ENCODE results near the gene PACSIN1.

PACSIN1 gene

GRCh38 chr6:34547701-34548644 lies 82.1 kb downstream of the PACSIN1 start:
- no peak for DNase-seq

GRCh38 chr6:34549026-34549803 lies 83.3 kb downstream of the PACSIN1 start:
- DNase-seq, result no peak

GRCh38 chr6:34549804-34550202 lies 83.9 kb downstream of the PACSIN1 start:
- DNase-seq, result no peak

- DNase-seq, result no peak
These were observed 85.8 kb downstream of the PACSIN1 start for GRCh38 chr6:34551720-34552119.

GRCh38 chr6:34552620-34553019 lies 86.7 kb downstream of the PACSIN1 start:
- no peak for DNase-seq

GRCh38 chr6:34553146-34553545 lies 87.3 kb downstream of the PACSIN1 start:
- no peak for DNase-seq

- no peak for DNase-seq
These were observed 87.9 kb downstream of the PACSIN1 start for GRCh38 chr6:34553750-34554149.

- no peak for DNase-seq
These were observed 88.6 kb downstream of the PACSIN1 start for GRCh38 chr6:34554291-34555006.

GRCh38 chr6:34555007-34555322 lies 89.1 kb downstream of the PACSIN1 start:
- no peak for DNase-seq

GRCh38 chr6:34555328-34555727 lies 89.5 kb downstream of the PACSIN1 start:
- DNase-seq, result no peak

GRCh38 chr6:34556031-34556471 lies 90.2 kb downstream of the PACSIN1 start, which contains the start of gene SPDEF:
Gene SPDEF (minus strand): TSS chr6:34556329. CDS start chr6:34544455, 11,874 bp downstream.
- peak; percentile 21 for DNase-seq

GRCh38 chr6:34556493-34556892 lies 90.6 kb downstream of the PACSIN1 start:
- DNase-seq, result no peak

GRCh38 chr6:34557228-34557627 lies 91.4 kb downstream of the PACSIN1 start:
- no peak for DNase-seq

GRCh38 chr6:34558172-34558714 lies 92.4 kb downstream of the PACSIN1 start:
- DNase-seq, result no peak

- no peak for DNase-seq
These were observed 93.9 kb downstream of the PACSIN1 start for GRCh38 chr6:34559651-34560365.

GRCh38 chr6:34560366-34561226 lies 94.7 kb downstream of the PACSIN1 start:
- peak; percentile 86 for DNase-seq

- DNase-seq, result no peak
These were observed 95.3 kb downstream of the PACSIN1 start for GRCh38 chr6:34561227-34561530.

GRCh38 chr6:34562350-34562749 lies 96.5 kb downstream of the PACSIN1 start:
- DNase-seq, result no peak

- DNase-seq, result no peak
These were observed 97.1 kb downstream of the PACSIN1 start for GRCh38 chr6:34562861-34563512.

GRCh38 chr6:34563513-34563870 lies 97.6 kb downstream of the PACSIN1 start:
- DNase-seq, result no peak

GRCh38 chr6:34564181-34564580 lies 98.3 kb downstream of the PACSIN1 start:
- no peak for DNase-seq
